H1 (cell line): ENCODE results near the gene DEK. TPM values are rescaled to one million over a fixed set of nuclear protein-coding genes. Genes with fewer than 3 reads are reported as not detected.

Source experiments
- SIN3A ChIP-seq, 2 experiments: IDR thresholded peaks in 1 of 2; conservative IDR thresholded peaks in 1 of 2; 2 replicates each; pipeline ENCODE4 v1.6.1; 2011 to 2012; ENCODE audit warnings: low read length in 2 of 2, improper control_type of control experiment in 1 of 2, low read depth in 1 of 2, mild to moderate bottlenecking in 1 of 2
- polyA plus RNA-seq, 7 experiments: library from polyadenylated mRNA; depleted of rRNA in 3 of 7; stranded (reverse) in 5 of 7; unstranded in 2 of 7; fragments of >200 nt in 5 of 7; fragments of 200-250 nt in 2 of 7; gene quantifications; 1 replicate in 5 of 7; 2 replicates in 1 of 7; 4 replicates in 1 of 7; pipeline versions ENCODE4 v1.2.1 to v1.2.3, GENCODE V29; 2011 to 2013; ENCODE audit warnings: missing spikeins in 2 of 7, mixed read lengths in 2 of 7
- total RNA-seq: library from RNA; stranded (reverse); fragmentation: NEBNext Ultra II Directional; extraction: Animal tissue kit (Norgen Biotek cat#: 25700); gene quantifications from 2 replicates; pipeline ENCODE4 v1.2.1, GENCODE V29; 2021

Gene DEK
- total and polyA plus RNA-seq, 2 of the 8 experiments (the other 6 are each of a cell fraction or from before 2014, with no cell fraction given) = 40.0 to 228 TPM

DNA sequence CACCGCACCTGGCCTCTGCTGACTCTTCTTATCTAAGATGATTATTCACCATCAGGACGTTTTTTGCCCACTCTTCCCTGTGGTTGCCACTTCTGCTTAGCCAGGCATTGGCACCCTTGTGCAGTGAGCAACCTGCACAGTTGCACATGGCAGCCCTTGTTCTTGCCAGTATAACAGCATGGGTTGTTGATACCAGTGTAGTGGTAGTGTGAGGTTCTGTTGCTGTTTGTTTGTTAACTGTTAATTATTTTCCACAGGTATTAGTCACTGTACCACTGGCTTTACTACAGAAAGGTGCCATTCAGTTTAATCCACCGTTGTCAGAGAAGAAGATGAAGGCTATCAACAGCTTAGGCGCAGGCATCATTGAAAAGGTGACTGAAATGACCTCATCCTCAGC, 52.1 kb downstream of the DEK start (continued):
- no peak for TF ChIP-seq SIN3A (conservative IDR thresholded peaks at IDR 0.05 in 1 of 2, IDR thresholded peaks at IDR 0.05 in 1 of 2; ENCODE audit: low read depth in 1 of 2, low read length in 2 of 2)
- TF ChIP-seq, all 59 proteins: peak for 0
